BLaER1 (cell line): ENCODE data around the gene SAMD4A.
"Not testable (repeated sequence)": the region's sequence is repeated elsewhere in the genome, so short reads cannot be mapped to it uniquely, and the experiment has no call there.

Experiments
- H3K27ac ChIP-seq: shearing (Covaris generic); formaldehyde crosslinking; 2 replicates; pipeline ENCODE4 v1.8.1; 2022
- H3K27me3 ChIP-seq: shearing (Covaris generic); formaldehyde crosslinking; 2 replicates; pipeline ENCODE4 v1.8.1; 2022
- H3K36me3 ChIP-seq: shearing (Covaris generic); formaldehyde crosslinking; 2 replicates; pipeline ENCODE4 v1.8.1; 2022
- H3K4me1 ChIP-seq: shearing (Covaris generic); formaldehyde crosslinking; 2 replicates; pipeline ENCODE4 v1.8.1; 2022
- H3K4me2 ChIP-seq: shearing (Covaris generic); formaldehyde crosslinking; 2 replicates; pipeline ENCODE4 v1.8.1; 2022
- H3K4me3 ChIP-seq: shearing (Covaris generic); formaldehyde crosslinking; 2 replicates; pipeline ENCODE4 v1.8.1; 2022
- H3K9ac ChIP-seq: shearing (Covaris generic); formaldehyde crosslinking; 2 replicates; pipeline ENCODE4 v1.8.1; 2022
- H3K9me3 ChIP-seq: shearing (Covaris generic); formaldehyde crosslinking; 2 replicates; pipeline ENCODE4 v1.8.1; 2022
- H4K20me1 ChIP-seq: shearing (Covaris generic); formaldehyde crosslinking; 2 replicates; pipeline ENCODE4 v1.8.1; 2022
- Cebpa-rat ChIP-seq: shearing (Covaris generic); IDR thresholded peaks from 2 replicates; pipeline ENCODE4 v1.8.1; 2022

SAMD4A gene

GRCh38 chr14:54794159-54794558 is 227.2 kb downstream of the SAMD4A start:
- TF ChIP-seq Cebpa-rat: no peak
- H3K4me2 ChIP-seq: no peak overlapping the region
- no peak overlapping the region for H3K27ac ChIP-seq
- H3K36me3 ChIP-seq: peaks cover 33% of the 10 kb centered on the region
- H3K27me3 ChIP-seq: no peaks in the 10 kb centered on the region
- 0 out of 2 replicates have a peak, but pooled peaks cover 9% of the 10 kb centered on the region for H3K9me3 ChIP-seq
- H3K4me3 ChIP-seq: no peak overlapping the region
- no peaks in the 10 kb centered on the region for H4K20me1 ChIP-seq
- H3K9ac ChIP-seq: no peak overlapping the region
- no peaks in the 10 kb centered on the region for H3K4me1 ChIP-seq

GRCh38 chr14:54794796-54795195 is 227.9 kb downstream of the SAMD4A start:
- Histone ChIP-seq H4K20me1 (no peaks in the 10 kb centered on the region), H3K4me1 (no peaks in the 10 kb centered on the region), H3K27me3 (no peaks in the 10 kb centered on the region), H3K9me3 (0 out of 2 replicates have a peak, but pooled peaks cover 9% of the 10 kb centered on the region), H3K9ac (no peak overlapping the region), H3K36me3 (peaks cover 27% of the 10 kb centered on the region), H3K27ac (no peak overlapping the region), H3K4me3 (no peak overlapping the region), H3K4me2 (no peak overlapping the region)
- TF ChIP-seq Cebpa-rat: no peak

- Histone ChIP-seq H3K4me2 (no peak overlapping the region), H3K9me3 (0 out of 2 replicates have a peak, but pooled peaks cover 9% of the 10 kb centered on the region), H3K27me3 (no peaks in the 10 kb centered on the region), H3K9ac (no peak overlapping the region), H4K20me1 (no peaks in the 10 kb centered on the region), H3K4me3 (no peak overlapping the region), H3K36me3 (peaks cover 12% of the 10 kb centered on the region; the same call in 1 of the 2 replicates), H3K4me1 (no peaks in the 10 kb centered on the region), H3K27ac (no peak overlapping the region)
- no peak for TF ChIP-seq Cebpa-rat
These were observed 230.0 kb downstream of the SAMD4A start for GRCh38 chr14:54796961-54797360.

GRCh38 chr14:54797556-54797955 is 230.6 kb downstream of the SAMD4A start:
- Histone ChIP-seq H3K9ac (no peak overlapping the region), H4K20me1 (no peaks in the 10 kb centered on the region), H3K9me3 (0 out of 2 replicates have a peak, but pooled peaks cover 9% of the 10 kb centered on the region), H3K27ac (no peak overlapping the region), H3K4me2 (no peak overlapping the region), H3K27me3 (no peaks in the 10 kb centered on the region), H3K36me3 (0 out of 2 replicates have a peak, but pooled peaks cover 7% of the 10 kb centered on the region), H3K4me1 (no peaks in the 10 kb centered on the region), H3K4me3 (no peak overlapping the region)
- TF ChIP-seq Cebpa-rat: no peak

GRCh38 chr14:54797986-54798385 is 231.1 kb downstream of the SAMD4A start:
- Histone ChIP-seq H3K4me1 (no peaks in the 10 kb centered on the region), H3K27me3 (no peaks in the 10 kb centered on the region), H3K9ac (no peak overlapping the region), H3K4me2 (no peak overlapping the region), H3K4me3 (no peak overlapping the region), H4K20me1 (no peaks in the 10 kb centered on the region), H3K9me3 (0 out of 2 replicates have a peak, but pooled peaks cover 9% of the 10 kb centered on the region), H3K27ac (no peak overlapping the region), H3K36me3 (0 out of 2 replicates have a peak, but pooled peaks cover 7% of the 10 kb centered on the region)
- no peak for TF ChIP-seq Cebpa-rat

- H3K27ac ChIP-seq: no peak overlapping the region
- no peaks in the 10 kb centered on the region for H3K27me3 ChIP-seq
- no peak overlapping the region for H3K9ac ChIP-seq
- H3K4me2 ChIP-seq: no peak overlapping the region
- H3K4me1 ChIP-seq: no peaks in the 10 kb centered on the region
- 0 out of 2 replicates have a peak, but pooled peaks cover 7% of the 10 kb centered on the region for H3K36me3 ChIP-seq
- no peak for TF ChIP-seq Cebpa-rat
- no peaks in the 10 kb centered on the region for H4K20me1 ChIP-seq
- H3K4me3 ChIP-seq: no peak overlapping the region
- H3K9me3 ChIP-seq: 0 out of 2 replicates have a peak, but pooled peaks cover 9% of the 10 kb centered on the region
These were observed 231.7 kb downstream of the SAMD4A start for GRCh38 chr14:54798465-54799124.

GRCh38 chr14:54801482-54801881 is 234.6 kb downstream of the SAMD4A start:
- H3K27me3 ChIP-seq, H3K9ac ChIP-seq, H4K20me1 ChIP-seq, H3K27ac ChIP-seq, H3K4me2 ChIP-seq, H3K36me3 ChIP-seq, H3K9me3 ChIP-seq, H3K4me3 ChIP-seq: not testable (repeated sequence)
- H3K4me1 ChIP-seq: peaks cover 23% of the 10 kb centered on the region

GRCh38 chr14:54803396-54803795 is 236.5 kb downstream of the SAMD4A start:
- no peak for TF ChIP-seq Cebpa-rat
- Histone ChIP-seq H3K4me3 (no peak overlapping the region), H3K27me3 (no peaks in the 10 kb centered on the region), H3K4me2 (no peak overlapping the region), H3K4me1 (peaks cover 23% of the 10 kb centered on the region), H3K36me3 (no peaks in the 10 kb centered on the region), H3K9me3 (no peaks in the 10 kb centered on the region), H3K9ac (no peak overlapping the region), H4K20me1 (no peaks in the 10 kb centered on the region), H3K27ac (no peak overlapping the region)

GRCh38 chr14:54803926-54804537 is 237.1 kb downstream of the SAMD4A start:
- Histone ChIP-seq H3K4me1 (peaks cover 23% of the 10 kb centered on the region), H3K27me3 (no peaks in the 10 kb centered on the region), H3K4me3 (no peak overlapping the region), H3K9ac (no peak overlapping the region), H3K36me3 (no peaks in the 10 kb centered on the region), H4K20me1 (no peaks in the 10 kb centered on the region), H3K27ac (no peak overlapping the region), H3K9me3 (no peaks in the 10 kb centered on the region), H3K4me2 (peak overlapping the region; percentile 71; the same call in 1 of the 2 replicates)
- TF ChIP-seq Cebpa-rat: no peak

GRCh38 chr14:54804538-54805041 is 237.7 kb downstream of the SAMD4A start:
- no peaks in the 10 kb centered on the region for H3K36me3 ChIP-seq
- H3K27ac ChIP-seq: no peak overlapping the region
- H3K9me3 ChIP-seq: no peaks in the 10 kb centered on the region
- peaks cover 23% of the 10 kb centered on the region for H3K4me1 ChIP-seq
- peak overlapping the region; percentile 71 for H3K4me2 ChIP-seq
- no peaks in the 10 kb centered on the region for H3K27me3 ChIP-seq
- no peak overlapping the region for H3K4me3 ChIP-seq
- no peaks in the 10 kb centered on the region for H4K20me1 ChIP-seq
- TF ChIP-seq Cebpa-rat: no peak
- H3K9ac ChIP-seq: 0 out of 2 replicates have a peak overlapping the region, but pooled peaks have one; percentile 1
